BJ (cell line): ENCODE results near the gene SOWAHB. TPM values are rescaled to one million over a fixed set of nuclear protein-coding genes. Genes with fewer than 3 reads are reported as not detected.

Experiments used
- CTCF ChIA-PET: fragments of 350-600 bp; formaldehyde crosslinking; extraction: SDS; loops from one replicate; lab custom pipeline; 2021; ENCODE audit warnings: antibody characterized with exemption, inconsistent platforms; lab: Yijun Ruan, JAX
- POLR2A ChIA-PET: fragments of 300-600 bp; sonication (Branson Sonifier 250); formaldehyde crosslinking; extraction: SDS; loops from one replicate; lab custom pipeline; 2021; ENCODE audit warnings: antibody characterized with exemption; lab: Charles Lee
- DNase-seq: peaks from one replicate; pipeline ENCODE4 v3.0.0-alpha.2; 2011; ENCODE audit warnings: low read depth
- H3K27me3 ChIP-seq: 2 replicates; pipeline ENCODE4 v1.6.0; 2011; ENCODE audit warnings: low read length; ENCODE audit not compliant: control insufficient read depth, insufficient read depth
- H3K36me3 ChIP-seq: 2 replicates; pipeline ENCODE4 v1.5.1; 2011; ENCODE audit warnings: low read length; ENCODE audit not compliant: control insufficient read depth, insufficient read depth
- H3K4me3 ChIP-seq: 2 replicates; pipeline ENCODE4 v1.5.1; 2011; ENCODE audit warnings: low read depth, mild to moderate bottlenecking, control low read depth, low read length
- CTCF ChIP-seq: IDR thresholded peaks from 2 replicates; pipeline ENCODE4 v1.5.1; 2011; ENCODE audit warnings: low read depth, mild to moderate bottlenecking, control low read depth, inconsistent platforms, low read length, moderate library complexity; ENCODE audit not compliant: insufficient read depth
- polyA plus RNA-seq: library from polyadenylated mRNA; depleted of rRNA; stranded (reverse); fragments of >200 nt; gene quantifications from 2 replicates; pipeline ENCODE4 v1.2.3, GENCODE V29; 2011

Gene SOWAHB
- polyA plus RNA-seq, 1 experiment = 0.04 TPM

- ChIA-PET POLR2A (no interaction called here), CTCF (no interaction called here)
- no peaks in the 10 kb centered on the region for H3K36me3 ChIP-seq
- peaks cover 18% of the 10 kb centered on the region for H3K27me3 ChIP-seq
- H3K4me3 ChIP-seq = no peak overlapping the region
- DNase-seq = no peak
- no peak for TF ChIP-seq CTCF
Measured at GRCh38 chr4:76895619-76896018, 2.3 kb downstream of the SOWAHB start.

GRCh38 chr4:76894537-76895255, 3.2 kb downstream of the SOWAHB start:
- CTCF ChIA-PET = no interaction called here
- no peak for DNase-seq
- TF ChIP-seq CTCF = no peak
- Histone ChIP-seq H3K36me3 (no peaks in the 10 kb centered on the region), H3K4me3 (no peak overlapping the region), H3K27me3 (peaks cover 18% of the 10 kb centered on the region)
- POLR2A ChIA-PET = no interaction called here

GRCh38 chr4:76892601-76893000, 5.3 kb downstream of the SOWAHB start:
- TF ChIP-seq CTCF = no peak
- H3K4me3 ChIP-seq = no peak overlapping the region
- no peak for DNase-seq
- ChIA-PET CTCF (interaction anchor here (0.5 to 1.8 kb wide), 5 partner anchors 9 to 388 kb away, joined by 3 to 5 read pairs (median 3); no protein-coding TSS in a partner anchor), POLR2A (no interaction called here)
- H3K36me3 ChIP-seq = no peaks in the 10 kb centered on the region
- H3K27me3 ChIP-seq = peaks cover 15% of the 10 kb centered on the region

GRCh38 chr4:76892001-76892400, 5.9 kb downstream of the SOWAHB start:
- Histone ChIP-seq H3K36me3 (no peaks in the 10 kb centered on the region), H3K4me3 (no peak overlapping the region), H3K27me3 (peaks cover 13% of the 10 kb centered on the region)
- POLR2A ChIA-PET = no interaction called here
- no peak for TF ChIP-seq CTCF
- no peak for DNase-seq
- CTCF ChIA-PET = interaction anchor here (1.1 to 1.8 kb wide), 2 partner anchors 10 to 19 kb away, joined by 3 to 5 read pairs; no protein-coding TSS in a partner anchor

GRCh38 chr4:76886848-76887441, 11.0 kb downstream of the SOWAHB start:
- no peaks in the 10 kb centered on the region for H3K36me3 ChIP-seq
- H3K27me3 ChIP-seq = no peaks in the 10 kb centered on the region
- TF ChIP-seq CTCF = no peak
- ChIA-PET CTCF (interaction anchor here (0.5 to 1.3 kb wide), 3 partner anchors 12 to 76 kb away, joined by 3 to 5 read pairs (median 4); no protein-coding TSS in a partner anchor), POLR2A (no interaction called here)
- no peak for DNase-seq
- H3K4me3 ChIP-seq = no peak overlapping the region
